ENCODE results near the gene OGFRL1. TPM values are rescaled to one million over a fixed set of nuclear protein-coding genes. Genes with fewer than 3 reads are reported as not detected.

Gene OGFRL1
- total RNA-seq, 1 experiment from 2014 or later, result 5.4 TPM

- no peak for TF ChIP-seq TCF7 (CRISPR knock-in tag; IDR thresholded peaks at IDR 0.05; ENCODE audit: low read depth)
- no peak for TF ChIP-seq SP1 (CRISPR knock-in tag; conservative IDR thresholded peaks at IDR 0.05)
- TF ChIP-seq, protein P1, sequence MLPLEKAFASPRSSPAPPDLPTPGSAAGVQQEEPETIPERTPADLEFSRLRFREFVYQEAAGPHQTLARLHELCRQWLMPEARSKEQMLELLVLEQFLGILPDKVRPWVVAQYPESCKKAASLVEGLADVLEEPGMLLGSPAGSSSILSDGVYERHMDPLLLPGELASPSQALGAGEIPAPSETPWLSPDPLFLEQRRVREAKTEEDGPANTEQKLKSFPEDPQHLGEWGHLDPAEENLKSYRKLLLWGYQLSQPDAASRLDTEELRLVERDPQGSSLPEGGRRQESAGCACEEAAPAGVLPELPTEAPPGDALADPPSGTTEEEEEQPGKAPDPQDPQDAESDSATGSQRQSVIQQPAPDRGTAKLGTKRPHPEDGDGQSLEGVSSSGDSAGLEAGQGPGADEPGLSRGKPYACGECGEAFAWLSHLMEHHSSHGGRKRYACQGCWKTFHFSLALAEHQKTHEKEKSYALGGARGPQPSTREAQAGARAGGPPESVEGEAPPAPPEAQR (CRISPR knock-in tag; IDR thresholded peaks at IDR 0.05), result no peak
- no peak for TF ChIP-seq ZNF532 (CRISPR knock-in tag; IDR thresholded peaks at IDR 0.05; ENCODE audit: borderline replicate concordance)
- no peak for TF ChIP-seq JUN (CRISPR knock-in tag; IDR thresholded peaks at IDR 0.05)
- TF ChIP-seq CREM (CRISPR knock-in tag; IDR thresholded peaks at IDR 0.05), result no peak
- no peak for TF ChIP-seq ELF4 (CRISPR knock-in tag; IDR thresholded peaks at IDR 0.05; ENCODE audit: low read depth)
- no peak for TF ChIP-seq NR3C1 (CRISPR knock-in tag; conservative IDR thresholded peaks at IDR 0.05; ENCODE audit: low read depth)
These were observed 32.7 kb downstream of the OGFRL1 start (continued) for GRCh38 chr6:71321314-71321713.

DNA sequence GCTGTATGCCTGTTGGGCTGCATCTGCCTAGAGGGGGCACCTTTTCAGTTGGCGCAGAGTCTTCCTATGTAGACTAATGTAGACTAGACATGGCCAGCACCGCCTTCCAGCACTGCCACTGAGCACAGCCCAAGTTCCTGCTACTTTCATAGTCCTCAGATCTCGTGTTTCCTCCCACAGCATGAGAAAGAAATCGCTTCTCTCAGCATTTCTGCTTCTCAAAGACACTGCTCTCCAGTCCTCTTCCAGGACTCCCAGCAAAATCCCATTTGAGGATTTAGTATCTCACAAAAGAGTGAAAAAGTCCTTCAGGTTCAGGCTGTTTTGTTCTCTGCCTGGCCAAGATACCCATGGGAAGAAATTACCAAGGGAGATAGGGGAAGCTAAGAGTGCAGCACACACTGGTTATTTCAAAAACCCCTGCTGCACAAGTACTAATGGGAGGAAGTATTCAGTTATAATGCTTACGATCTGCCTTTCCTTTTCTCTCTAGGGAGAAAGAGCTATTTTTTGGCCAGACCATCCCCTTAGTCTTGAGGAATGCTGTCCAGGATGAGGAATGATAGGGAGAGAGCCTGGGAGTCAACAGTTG, 35.7 kb downstream of the OGFRL1 start:
- H3K36me3 Mint-ChIP-seq, result no peaks in the 10 kb centered on the region
- H3K4me1 Mint-ChIP-seq, result no peaks in the 10 kb centered on the region
- H3K4me3 Mint-ChIP-seq, result no peak overlapping the region

More for the DNA sequence above, 35.7 kb downstream of the OGFRL1 start:
- ATAC-seq (no peak), DNase-seq (ENCODE audit: low spot score) (no peak)
- TF ChIP-seq ZNF138 (CRISPR knock-in tag; conservative IDR thresholded peaks at IDR 0.05), result no peak
- TF ChIP-seq, protein P2, sequence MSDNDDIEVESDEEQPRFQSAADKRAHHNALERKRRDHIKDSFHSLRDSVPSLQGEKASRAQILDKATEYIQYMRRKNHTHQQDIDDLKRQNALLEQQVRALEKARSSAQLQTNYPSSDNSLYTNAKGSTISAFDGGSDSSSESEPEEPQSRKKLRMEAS (CRISPR knock-in tag; IDR thresholded peaks at IDR 0.05), result no peak
- TF ChIP-seq, protein P3, sequence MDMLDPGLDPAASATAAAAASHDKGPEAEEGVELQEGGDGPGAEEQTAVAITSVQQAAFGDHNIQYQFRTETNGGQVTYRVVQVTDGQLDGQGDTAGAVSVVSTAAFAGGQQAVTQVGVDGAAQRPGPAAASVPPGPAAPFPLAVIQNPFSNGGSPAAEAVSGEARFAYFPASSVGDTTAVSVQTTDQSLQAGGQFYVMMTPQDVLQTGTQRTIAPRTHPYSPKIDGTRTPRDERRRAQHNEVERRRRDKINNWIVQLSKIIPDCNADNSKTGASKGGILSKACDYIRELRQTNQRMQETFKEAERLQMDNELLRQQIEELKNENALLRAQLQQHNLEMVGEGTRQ (CRISPR knock-in tag; IDR thresholded peaks at IDR 0.05), result no peak
- TF ChIP-seq SMAD3 (CRISPR knock-in tag; IDR thresholded peaks at IDR 0.05; ENCODE audit: borderline replicate concordance), result no peak
- no peak for TF ChIP-seq NFATC4 (CRISPR knock-in tag; IDR thresholded peaks at IDR 0.05)
- TF ChIP-seq ESRRA (CRISPR knock-in tag; IDR thresholded peaks at IDR 0.05; ENCODE audit: borderline replicate concordance), result no peak
- no peak for TF ChIP-seq ZNF671 (CRISPR knock-in tag; IDR thresholded peaks at IDR 0.05)
- TF ChIP-seq, protein P4, sequence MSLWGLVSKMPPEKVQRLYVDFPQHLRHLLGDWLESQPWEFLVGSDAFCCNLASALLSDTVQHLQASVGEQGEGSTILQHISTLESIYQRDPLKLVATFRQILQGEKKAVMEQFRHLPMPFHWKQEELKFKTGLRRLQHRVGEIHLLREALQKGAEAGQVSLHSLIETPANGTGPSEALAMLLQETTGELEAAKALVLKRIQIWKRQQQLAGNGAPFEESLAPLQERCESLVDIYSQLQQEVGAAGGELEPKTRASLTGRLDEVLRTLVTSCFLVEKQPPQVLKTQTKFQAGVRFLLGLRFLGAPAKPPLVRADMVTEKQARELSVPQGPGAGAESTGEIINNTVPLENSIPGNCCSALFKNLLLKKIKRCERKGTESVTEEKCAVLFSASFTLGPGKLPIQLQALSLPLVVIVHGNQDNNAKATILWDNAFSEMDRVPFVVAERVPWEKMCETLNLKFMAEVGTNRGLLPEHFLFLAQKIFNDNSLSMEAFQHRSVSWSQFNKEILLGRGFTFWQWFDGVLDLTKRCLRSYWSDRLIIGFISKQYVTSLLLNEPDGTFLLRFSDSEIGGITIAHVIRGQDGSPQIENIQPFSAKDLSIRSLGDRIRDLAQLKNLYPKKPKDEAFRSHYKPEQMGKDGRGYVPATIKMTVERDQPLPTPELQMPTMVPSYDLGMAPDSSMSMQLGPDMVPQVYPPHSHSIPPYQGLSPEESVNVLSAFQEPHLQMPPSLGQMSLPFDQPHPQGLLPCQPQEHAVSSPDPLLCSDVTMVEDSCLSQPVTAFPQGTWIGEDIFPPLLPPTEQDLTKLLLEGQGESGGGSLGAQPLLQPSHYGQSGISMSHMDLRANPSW (CRISPR knock-in tag; conservative IDR thresholded peaks at IDR 0.05; ENCODE audit: low read depth), result no peak
- no peak for TF ChIP-seq ZNF121 (CRISPR knock-in tag; IDR thresholded peaks at IDR 0.05)
- no peak for TF ChIP-seq TCF7 (CRISPR knock-in tag; IDR thresholded peaks at IDR 0.05; ENCODE audit: low read depth)
- no peak for TF ChIP-seq ZNF396 (CRISPR knock-in tag; IDR thresholded peaks at IDR 0.05; ENCODE audit: borderline replicate concordance)
- TF ChIP-seq CREB1 (CRISPR knock-in tag; IDR thresholded peaks at IDR 0.05), result no peak
- no peak for TF ChIP-seq TP53 (CRISPR knock-in tag; IDR thresholded peaks at IDR 0.05)
- no peak for TF ChIP-seq FOXJ3 (CRISPR knock-in tag; IDR thresholded peaks at IDR 0.05; ENCODE audit: borderline replicate concordance)
- TF ChIP-seq GABPB1 (CRISPR knock-in tag; IDR thresholded peaks at IDR 0.05), result no peak
- TF ChIP-seq KAT7 (CRISPR knock-in tag; IDR thresholded peaks at IDR 0.05; ENCODE audit: borderline replicate concordance), result no peak
- no peak for TF ChIP-seq GRHL2 (CRISPR knock-in tag; IDR thresholded peaks at IDR 0.05; ENCODE audit: insufficient replicate concordance, severe bottlenecking)
- no peak for TF ChIP-seq ZBTB43 (CRISPR knock-in tag; IDR thresholded peaks at IDR 0.05)
- TF ChIP-seq JAZF1 (CRISPR knock-in tag; IDR thresholded peaks at IDR 0.05), result no peak
- H3K9me3 Mint-ChIP-seq, result peaks cover 7% of the 10 kb centered on the region; the same call in 1 of the 2 replicates
- H3K27me3 Mint-ChIP-seq (ENCODE audit: low read depth), result no peaks in the 10 kb centered on the region
- H3K27ac Mint-ChIP-seq, result no peak overlapping the region
- ChIA-PET CTCF (no interaction called here), POLR2A (no interaction called here)

Measured in WTC11 (cell line).